GM10248 (cell line): Measurements from ENCODE around the gene VRK3.

Source experiments
- CTCF ChIA-PET: fragments of 300-600 bp; sonication (Branson Sonifier 250); formaldehyde crosslinking; extraction: SDS; loops from one replicate; lab custom pipeline; 2021; ENCODE audit warnings: antibody characterized with exemption; lab: Yijun Ruan, JAX
- POLR2A ChIA-PET: fragments of 350-650 bp; sonication (Branson Sonifier 250); formaldehyde crosslinking; extraction: SDS; loops from one replicate; lab custom pipeline; 2020; ENCODE audit warnings: antibody characterized with exemption; lab: Yijun Ruan, JAX
- DNase-seq: peaks from one replicate; pipeline ENCODE4 v3.0.0; 2012; ENCODE audit errors: extremely low spot score
- CTCF ChIP-seq: IDR thresholded peaks from 2 replicates; pipeline ENCODE4 v1.5.1; 2012; ENCODE audit warnings: mild to moderate bottlenecking, low read depth; ENCODE audit errors: extremely low read depth, missing control alignments, control extremely low read depth

The VRK3 gene

GRCh38 chr19:49954092-49954829 is 70.9 kb downstream of the VRK3 start:
- TF ChIP-seq CTCF: no peak
- no peak for DNase-seq
- POLR2A ChIA-PET: interaction anchor here (0.5 to 0.8 kb wide), 3 partner anchors 18 to 459 kb away, joined by 3 to 4 read pairs (median 4); no protein-coding TSS in a partner anchor
- CTCF ChIA-PET: interaction anchor here (1.0 to 3.1 kb wide), 5 partner anchors 17 to 182 kb away, joined by 3 to 17 read pairs (median 3); no protein-coding TSS in a partner anchor

GRCh38 chr19:49953416-49953815 is 71.8 kb downstream of the VRK3 start:
- DNase-seq: no peak
- ChIA-PET CTCF (interaction anchor here (1.2 to 3.1 kb wide), 2 partner anchors 16 to 25 kb away, joined by 3 to 17 read pairs; no protein-coding TSS in a partner anchor), POLR2A (interaction anchor here (0.6 kb wide), 1 partner anchor 368 kb away, joined by 3 read pairs; no protein-coding TSS in a partner anchor)
- no peak for TF ChIP-seq CTCF

- CTCF ChIA-PET: interaction anchor here (1.1 to 3.1 kb wide), 3 partner anchors 10 to 30 kb away, joined by 3 to 17 read pairs (median 4); no protein-coding TSS in a partner anchor
- POLR2A ChIA-PET: no interaction called here
- TF ChIP-seq CTCF: no peak
- DNase-seq: no peak
Measured at GRCh38 chr19:49952906-49953305, 72.3 kb downstream of the VRK3 start.

GRCh38 chr19:49952479-49952836 is 72.7 kb downstream of the VRK3 start:
- CTCF ChIA-PET: interaction anchor here (1.0 to 3.1 kb wide), 5 partner anchors 10 to 183 kb away, joined by 3 to 17 read pairs (median 4); no protein-coding TSS in a partner anchor
- no peak for DNase-seq
- TF ChIP-seq CTCF: no peak
- POLR2A ChIA-PET: no interaction called here

GRCh38 chr19:49951806-49952478 is 73.2 kb downstream of the VRK3 start:
- TF ChIP-seq CTCF: no peak
- ChIA-PET POLR2A (no interaction called here), CTCF (interaction anchor here (1.0 to 2.3 kb wide), 5 partner anchors 9 to 184 kb away, joined by 3 to 9 read pairs (median 3); no protein-coding TSS in a partner anchor)
- DNase-seq: no peak

GRCh38 chr19:49950956-49951526 is 74.1 kb downstream of the VRK3 start:
- no peak for TF ChIP-seq CTCF
- ChIA-PET POLR2A (no interaction called here), CTCF (interaction anchor here (1.3 to 2.3 kb wide), 3 partner anchors 13 to 185 kb away, joined by 3 to 9 read pairs (median 6); no protein-coding TSS in a partner anchor)
- no peak for DNase-seq
